Stimulated activated CD8-positive, alpha-beta memory T cell treated with anti-CD3 and anti-CD28 coated beads, Interleukin-7, amount 100 ng/mL, for 4 hours (primary cell): ENCODE results near the gene ANXA8.
"Not testable (repeated sequence)": the region's sequence is repeated elsewhere in the genome, so short reads cannot be mapped to it uniquely, and the experiment has no call there.

Experiments
- DNase-seq, 2 donors: peaks; one replicate each; pipeline ENCODE4 v3.0.0-alpha.2; 2020; ENCODE audit warnings: low read depth in 2 of 2

Gene ANXA8

GRCh38 chr10:47462577-47463358 lies 21.1 kb downstream of the ANXA8 start:
- not testable (repeated sequence) for DNase-seq

DNA sequence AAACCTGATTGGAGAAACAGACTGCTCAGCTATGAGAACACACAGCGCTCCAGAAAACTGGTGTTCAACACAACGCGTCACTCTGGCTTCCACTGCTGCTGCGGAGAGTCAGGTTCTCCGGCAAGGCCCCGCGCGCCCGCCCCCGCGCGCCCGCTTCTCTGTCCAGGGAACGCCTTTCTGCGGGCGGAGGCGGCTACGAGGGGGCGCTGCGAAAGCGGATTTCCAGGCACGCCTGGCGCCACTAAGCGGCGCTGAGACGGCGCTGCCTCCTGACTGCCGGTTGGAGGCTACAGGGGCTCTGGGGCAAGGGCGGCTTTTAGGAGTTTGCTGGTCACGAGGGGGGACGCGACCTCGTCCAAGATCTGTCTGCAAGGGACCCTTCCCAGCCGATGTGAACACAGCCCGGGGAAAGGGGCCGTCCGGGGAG lies 22.6 kb downstream of the ANXA8 start:
- peak in 1 of 2 donors; percentile 17 for DNase-seq

GRCh38 chr10:47458466-47459154 lies 25.3 kb downstream of the ANXA8 start:
- DNase-seq, result no peak

DNA sequence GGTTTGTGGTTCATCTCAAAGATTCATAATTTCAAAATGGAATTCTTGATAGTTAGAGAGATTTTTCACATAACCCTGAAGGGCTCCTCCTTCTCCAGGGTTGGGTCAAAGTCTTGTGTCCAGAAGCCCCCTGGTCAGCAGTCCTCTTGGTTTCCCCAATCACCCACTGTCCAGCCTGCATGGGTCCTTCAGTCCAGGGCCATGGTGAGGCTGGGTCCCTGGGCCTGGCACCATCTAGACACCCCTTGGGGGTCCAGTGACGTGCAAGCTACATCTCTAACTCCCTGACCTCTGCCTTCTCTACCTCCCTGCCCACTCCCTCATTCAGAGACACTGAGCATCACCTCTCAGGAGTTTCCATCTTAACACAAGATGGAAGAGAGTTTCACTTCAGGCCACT lies 26.1 kb downstream of the ANXA8 start:
- DNase-seq, result no peak

- no peak for DNase-seq
Observed at GRCh38 chr10:47457528-47457820, 26.4 kb downstream of the ANXA8 start.

DNA sequence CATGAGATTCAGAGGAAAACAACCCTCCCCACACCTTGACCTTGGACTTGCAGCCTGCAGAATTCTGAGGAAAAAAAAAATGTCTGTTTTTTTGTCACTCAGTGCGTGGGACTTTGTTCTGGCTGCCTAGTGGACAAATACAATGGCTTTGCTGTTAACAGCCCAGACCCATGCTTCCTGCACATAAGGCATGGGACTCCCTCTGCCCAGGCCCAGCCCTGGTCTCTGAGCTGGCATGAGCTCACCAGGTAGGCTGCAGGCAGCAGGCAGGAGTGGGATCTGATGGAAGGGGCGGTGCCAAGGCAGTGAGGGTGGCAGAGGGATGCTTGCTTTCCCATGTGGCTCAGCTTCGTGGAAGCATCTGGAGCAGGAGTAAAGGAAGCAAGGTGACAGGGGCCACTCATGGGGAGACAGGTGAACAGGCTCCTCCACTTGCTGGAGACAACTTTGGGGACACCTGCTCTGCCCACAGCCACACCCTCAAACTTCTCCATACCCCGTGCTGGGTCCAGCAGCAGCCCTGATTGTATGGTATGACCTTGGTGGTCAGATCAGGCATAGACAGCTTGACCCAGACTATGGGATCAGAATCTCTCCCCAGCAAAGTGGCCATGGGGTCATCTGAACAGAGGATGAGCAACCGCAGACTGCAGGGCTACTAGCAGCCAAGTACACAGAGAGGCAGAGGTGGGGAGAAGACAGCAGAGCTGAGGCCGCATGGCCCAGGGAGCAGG lies 27.0 kb downstream of the ANXA8 start:
- DNase-seq, result no peak

DNA sequence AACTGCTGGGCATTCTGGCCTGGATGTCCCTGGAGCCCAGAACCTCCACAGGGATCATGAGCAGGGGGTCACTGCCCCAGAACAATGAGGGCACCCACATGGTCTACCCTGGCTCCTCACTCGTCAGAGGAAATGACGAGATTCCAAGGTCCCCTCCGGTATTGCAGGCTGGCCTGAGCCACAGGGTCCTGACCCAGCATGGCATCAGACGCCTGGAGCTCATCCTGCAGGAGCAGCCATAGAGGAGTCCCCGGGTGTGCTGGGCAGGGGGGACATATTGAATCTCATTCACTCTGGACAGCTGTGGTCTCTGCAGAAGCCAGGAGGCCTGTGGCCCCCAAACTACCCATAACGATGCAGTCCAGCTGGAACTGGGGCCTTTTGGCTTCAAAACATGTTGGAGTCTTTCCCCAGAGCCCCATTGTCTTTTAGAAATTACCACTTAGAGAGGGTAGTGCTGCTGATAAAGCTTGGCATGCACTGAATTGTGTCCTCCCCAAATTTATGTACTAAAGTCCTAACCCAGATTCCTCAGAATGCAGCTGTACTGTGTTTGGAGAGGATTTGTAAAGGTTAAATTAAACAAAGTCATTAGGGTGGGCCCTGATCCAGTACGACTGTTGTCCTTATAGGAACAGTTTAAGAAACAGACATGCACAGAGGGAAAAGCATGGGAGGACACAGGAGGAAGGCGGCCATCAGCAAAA lies 27.7 kb downstream of the ANXA8 start:
- no peak for DNase-seq

GRCh38 chr10:47455350-47456078 lies 28.4 kb downstream of the ANXA8 start:
- not testable (repeated sequence) for DNase-seq

DNA sequence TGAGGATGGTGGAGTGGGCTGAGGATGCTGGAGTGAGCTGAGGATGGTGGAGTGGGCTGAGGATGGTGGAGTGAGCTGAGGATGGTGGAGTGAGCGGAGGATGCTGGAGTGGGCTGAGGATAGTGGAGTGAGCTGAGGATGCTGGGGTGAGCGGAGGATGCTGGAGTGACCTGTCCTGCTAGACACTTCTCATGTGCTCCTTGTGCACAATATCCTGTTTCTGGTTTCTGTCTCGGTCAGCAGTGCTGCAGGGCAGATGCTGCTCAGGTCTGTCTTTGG lies 29.2 kb downstream of the ANXA8 start:
- no peak for DNase-seq

GRCh38 chr10:47454008-47454779 lies 29.7 kb downstream of the ANXA8 start:
- DNase-seq, result no peak

DNA sequence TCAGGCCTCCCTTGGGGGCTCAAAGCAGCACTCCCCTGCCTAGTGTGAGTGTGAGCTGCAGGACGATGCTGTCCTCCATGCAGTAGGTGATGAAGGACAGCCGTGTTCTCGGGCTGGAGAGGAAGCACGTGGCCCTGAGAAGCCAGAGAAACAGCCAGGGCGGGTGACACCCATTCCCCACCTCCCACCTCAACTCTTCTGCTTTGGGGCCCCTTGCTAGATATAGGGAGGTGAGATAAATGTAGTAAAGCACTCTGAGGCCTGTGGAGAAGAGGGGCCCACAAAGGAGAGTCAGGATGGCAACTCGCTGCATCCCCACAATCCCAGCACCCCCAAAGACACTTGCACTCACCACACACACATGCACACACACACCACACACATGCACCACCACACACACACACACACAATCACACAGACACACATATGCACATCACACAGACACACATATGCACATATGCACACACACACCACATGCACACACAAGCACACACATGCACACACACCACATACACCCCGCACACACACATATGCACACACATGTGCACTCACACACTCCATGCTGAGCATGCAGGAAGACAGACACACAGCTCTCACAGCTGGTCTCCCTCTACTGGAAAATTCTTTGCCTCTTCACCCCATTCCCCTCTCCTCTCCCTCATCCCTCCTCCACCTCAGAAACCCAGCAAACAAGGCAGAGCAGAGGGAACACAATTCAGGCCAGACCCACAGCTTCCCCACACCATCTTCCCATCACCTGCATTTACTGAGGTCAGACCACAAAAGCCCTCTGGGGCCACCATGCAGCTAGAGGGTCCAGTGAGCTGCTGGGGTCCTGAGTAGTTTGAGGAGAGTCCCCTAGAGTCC lies 30.5 kb downstream of the ANXA8 start:
- no peak for DNase-seq

DNA sequence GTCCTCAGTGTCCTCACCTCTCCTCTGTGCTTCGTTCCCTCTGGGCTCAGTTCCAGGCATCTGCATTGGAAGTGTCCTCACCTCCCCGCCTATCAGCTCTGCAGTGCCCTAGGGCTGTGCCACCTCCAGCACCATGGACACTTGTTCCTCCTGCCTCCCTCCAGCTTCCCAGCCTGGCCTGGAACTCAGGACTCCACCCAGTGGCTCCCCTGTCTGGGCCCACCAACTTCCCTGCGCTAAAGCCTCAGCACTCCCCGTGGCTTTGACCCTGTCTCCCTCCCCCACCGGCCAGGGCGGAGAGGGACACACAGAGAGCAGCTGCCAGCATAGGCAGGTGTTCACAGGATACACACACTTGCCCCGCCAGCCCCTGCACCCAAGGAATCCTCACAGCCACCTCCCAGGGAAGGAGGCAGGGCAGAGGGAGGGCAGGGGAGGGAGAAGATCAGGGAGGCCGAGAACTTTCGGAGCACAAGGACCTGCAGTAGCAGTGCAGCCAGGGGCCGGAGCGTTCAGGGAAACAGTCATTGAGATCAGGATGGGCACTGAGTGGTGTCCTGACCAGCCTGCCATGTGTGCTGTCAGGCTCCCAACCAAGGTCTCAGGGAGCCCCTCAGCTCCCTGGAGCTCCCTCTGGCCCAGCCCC lies 31.3 kb downstream of the ANXA8 start:
- no peak for DNase-seq

- no peak for DNase-seq
Observed at GRCh38 chr10:47451998-47452494, 31.9 kb downstream of the ANXA8 start.

DNA sequence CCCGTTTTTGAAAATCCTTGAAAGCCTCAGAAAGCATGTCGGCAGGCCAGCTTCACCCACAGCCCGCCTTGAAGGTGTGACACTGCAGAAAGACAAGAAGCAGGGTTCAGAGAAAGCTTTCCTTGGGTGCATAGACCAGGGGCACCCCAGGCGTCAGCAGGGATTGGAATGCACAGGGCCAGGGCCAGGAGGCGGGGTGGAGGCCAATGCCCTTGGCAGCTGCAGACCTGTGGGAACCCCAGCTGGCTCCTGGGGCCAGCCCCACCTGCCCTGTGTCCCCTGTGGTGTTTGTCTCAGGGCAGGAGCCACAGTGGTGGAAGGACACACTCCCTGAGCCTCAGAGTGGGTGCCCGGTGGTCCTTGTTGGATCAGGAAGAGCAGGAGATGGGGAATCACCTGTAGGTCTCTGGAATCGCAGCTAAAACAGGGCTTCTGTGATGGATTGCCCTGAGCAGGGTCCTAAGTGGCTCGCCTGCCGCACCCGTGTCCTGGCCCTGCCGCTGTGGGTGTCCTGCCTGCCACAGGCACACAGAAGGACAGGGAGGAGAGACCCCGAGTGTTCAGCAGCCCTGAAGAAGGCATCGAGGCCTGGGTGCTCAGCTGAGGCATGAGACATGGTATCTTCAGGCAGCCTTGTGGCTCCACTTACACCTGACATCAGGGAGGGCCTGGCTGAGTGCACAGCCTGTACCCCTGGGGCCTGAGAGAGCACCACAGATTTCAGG lies 32.5 kb downstream of the ANXA8 start:
- DNase-seq, result no peak

DNA sequence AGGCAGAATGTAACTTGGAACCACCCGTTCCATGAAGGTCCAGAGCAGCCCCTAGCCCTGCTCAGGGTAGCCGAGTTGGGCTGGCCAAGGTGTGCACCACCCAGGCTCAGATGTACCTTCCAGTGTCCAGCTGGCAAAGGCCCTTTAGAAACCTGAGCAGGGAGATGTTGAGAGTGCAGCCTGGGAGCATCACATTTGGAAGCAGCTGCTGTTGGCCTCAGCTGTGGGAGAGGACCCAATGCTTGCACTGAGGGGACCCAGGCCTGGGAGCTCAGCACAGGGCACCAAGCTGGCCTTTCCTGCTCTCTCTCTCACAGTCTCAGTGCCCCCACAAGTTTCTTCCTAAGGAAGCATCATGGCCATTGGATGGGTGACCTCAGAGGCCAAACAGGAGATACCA lies 33.5 kb downstream of the ANXA8 start:
- no peak for DNase-seq

GRCh38 chr10:47449979-47450378 lies 33.9 kb downstream of the ANXA8 start:
- DNase-seq, result no peak

- DNase-seq, result no peak
Observed at GRCh38 chr10:47449102-47449978, 34.6 kb downstream of the ANXA8 start.

DNA sequence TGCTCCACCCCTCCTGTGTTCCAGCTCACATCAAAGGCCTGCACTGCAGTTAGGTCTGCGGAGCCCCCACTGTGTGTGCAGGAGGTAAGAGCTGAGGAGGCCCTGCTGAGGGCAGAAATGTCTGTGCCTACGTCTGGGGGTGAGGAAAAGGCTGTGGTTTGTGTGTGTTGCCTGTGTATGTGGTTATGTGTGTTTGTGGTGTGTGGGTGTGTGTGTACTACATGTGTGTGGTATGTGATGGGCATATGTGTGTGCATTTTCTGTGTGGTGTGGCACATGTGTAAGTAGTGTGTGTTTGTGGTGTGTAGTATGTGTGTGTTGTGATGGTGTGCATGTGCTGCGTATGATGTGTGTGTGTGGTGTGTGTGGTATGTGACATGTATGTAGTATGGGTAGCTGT lies 36.2 kb downstream of the ANXA8 start:
- no peak for DNase-seq
